Measurements from ENCODE around the gene SLC22A2.

DNA sequence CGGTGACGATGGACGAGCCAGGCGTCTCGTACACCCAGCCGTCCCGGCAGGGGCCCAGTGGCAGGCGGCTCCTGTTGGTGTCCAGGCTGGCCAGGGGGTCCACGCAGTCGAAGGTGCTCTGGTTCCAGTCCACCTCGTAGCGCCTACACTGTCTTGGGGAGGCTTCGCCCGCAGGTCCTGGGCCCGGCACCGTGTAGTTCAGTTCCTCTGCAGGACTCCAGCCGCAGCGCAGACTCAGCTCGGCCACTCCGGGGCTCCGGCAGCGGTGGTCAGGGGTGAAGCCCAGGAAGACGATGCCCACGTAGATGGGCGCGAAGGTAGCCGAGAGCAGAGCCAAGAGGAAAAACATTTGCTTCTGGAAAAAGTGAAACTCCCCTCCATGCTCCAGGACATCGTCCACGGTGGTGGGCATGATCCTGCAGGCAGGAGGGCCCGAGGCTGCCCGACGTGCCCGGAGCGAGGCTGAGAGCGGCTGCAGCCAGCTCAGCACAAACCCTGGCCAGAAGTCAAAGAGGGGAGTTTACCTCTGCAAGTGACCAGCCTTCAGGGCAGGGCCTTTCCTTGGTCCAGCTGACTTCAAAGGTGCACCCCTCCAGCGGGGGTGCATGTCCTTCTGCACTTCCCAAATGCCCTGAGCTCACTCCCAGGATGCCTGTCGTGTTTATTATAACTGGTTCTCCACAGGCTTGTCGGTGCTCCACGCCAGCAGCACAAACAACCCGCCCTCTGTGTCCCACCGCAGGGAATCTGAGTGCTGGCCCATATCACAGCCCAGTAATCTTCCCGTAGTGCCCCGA is at the start of gene SLC22A2:
- TF ChIP-seq CTCF (optimal IDR thresholded peaks at IDR 0.05 in 1 of 3, IDR thresholded peaks at IDR 0.05 in 1 of 3, conservative IDR thresholded peaks at IDR 0.05 in 1 of 3; ENCODE audit: extremely low read depth in 1 of 3, insufficient read depth in 2 of 3, low read length in 3 of 3) (no peak), EZH2 (IDR thresholded peaks at IDR 0.05; ENCODE audit: low read length) (no peak)

Data from keratinocyte (primary cell).